ENCODE data around the gene POLR3B. TPM values are rescaled to one million over a fixed set of nuclear protein-coding genes. Genes with fewer than 3 reads are reported as not detected.

Gene POLR3B
- total and polyA plus RNA-seq, 2 donors (not counting 1 experiment from before 2014, with no cell fraction given) = 9.9 to 13.6 TPM

GRCh38 chr12:106541201-106541600 lies 183.7 kb downstream of the POLR3B start:
- Histone ChIP-seq H3K27ac (ENCODE audit: insufficient read depth, low read length) (no peak overlapping the region), H3K36me3 (ENCODE audit: control insufficient read depth, insufficient read depth, low read length) (no peaks in the 10 kb centered on the region), H4K20me1 (ENCODE audit: control insufficient read depth, extremely low read depth, insufficient read depth, low read length) (no peaks in the 10 kb centered on the region), H3K9ac (ENCODE audit: insufficient read depth, low read length) (no peak overlapping the region), H3K4me1 (ENCODE audit: control insufficient read depth, extremely low read depth, insufficient read depth, low read length) (no peaks in the 10 kb centered on the region), H3K27me3 (ENCODE audit: control insufficient read depth, insufficient read depth, low read length) (no peaks in the 10 kb centered on the region), H3K4me2 (ENCODE audit: extremely low read depth, insufficient read depth, low read length) (no peak overlapping the region), H3K9me3 (ENCODE audit: control insufficient read depth, insufficient read depth, low read depth, low read length) (no peaks in the 10 kb centered on the region), H3K4me3 (replicated peaks in 1 of 4; ENCODE audit: control extremely low read depth in 1 of 4, insufficient read depth in 1 of 4, low read depth in 3 of 4, low read length in 4 of 4) (no peak overlapping the region), H3K79me2 (ENCODE audit: control insufficient read depth, insufficient read depth, low read length) (no peaks in the 10 kb centered on the region), H2AFZ (ENCODE audit: low read length) (no peak overlapping the region)
- TF ChIP-seq EZH2 (IDR thresholded peaks at IDR 0.05; ENCODE audit: low read length, missing control alignments) (no peak), CTCF (conservative IDR thresholded peaks at IDR 0.05 in 1 of 2, IDR thresholded peaks at IDR 0.05 in 1 of 2; ENCODE audit: low read depth in 1 of 2, low read length in 2 of 2) (no peak)
- no peak for DNase-seq (ENCODE audit: low read depth in 2 of 2)

GRCh38 chr12:106551410-106551809 lies 193.9 kb downstream of the POLR3B start:
- no peaks in the 10 kb centered on the region for H3K27me3 ChIP-seq (ENCODE audit: control insufficient read depth, insufficient read depth, low read length)
- H4K20me1 ChIP-seq (ENCODE audit: control insufficient read depth, extremely low read depth, insufficient read depth, low read length) = no peaks in the 10 kb centered on the region
- TF ChIP-seq CTCF (conservative IDR thresholded peaks at IDR 0.05 in 1 of 2, IDR thresholded peaks at IDR 0.05 in 1 of 2; ENCODE audit: low read depth in 1 of 2, low read length in 2 of 2) (no peak), EZH2 (IDR thresholded peaks at IDR 0.05; ENCODE audit: low read length, missing control alignments) (no peak)
- H2AFZ ChIP-seq (ENCODE audit: low read length) = no peak overlapping the region
- H3K79me2 ChIP-seq (ENCODE audit: control insufficient read depth, insufficient read depth, low read length) = no peaks in the 10 kb centered on the region
- H3K27ac ChIP-seq (ENCODE audit: insufficient read depth, low read length) = no peak overlapping the region
- H3K4me2 ChIP-seq (ENCODE audit: extremely low read depth, insufficient read depth, low read length) = no peak overlapping the region
- no peak overlapping the region for H3K4me3 ChIP-seq (replicated peaks in 1 of 4; ENCODE audit: control extremely low read depth in 1 of 4, insufficient read depth in 1 of 4, low read depth in 3 of 4, low read length in 4 of 4)
- no peak for DNase-seq (ENCODE audit: low read depth in 2 of 2)
- no peak overlapping the region for H3K9ac ChIP-seq (ENCODE audit: insufficient read depth, low read length)
- no peaks in the 10 kb centered on the region for H3K9me3 ChIP-seq (ENCODE audit: control insufficient read depth, insufficient read depth, low read depth, low read length)
- H3K4me1 ChIP-seq (ENCODE audit: control insufficient read depth, extremely low read depth, insufficient read depth, low read length) = no peaks in the 10 kb centered on the region
- no peaks in the 10 kb centered on the region for H3K36me3 ChIP-seq (ENCODE audit: control insufficient read depth, insufficient read depth, low read length)

- Histone ChIP-seq H3K4me1 (ENCODE audit: control insufficient read depth, extremely low read depth, insufficient read depth, low read length) (no peaks in the 10 kb centered on the region), H3K9me3 (ENCODE audit: control insufficient read depth, insufficient read depth, low read depth, low read length) (no peaks in the 10 kb centered on the region), H3K9ac (ENCODE audit: insufficient read depth, low read length) (no peak overlapping the region), H3K27me3 (ENCODE audit: control insufficient read depth, insufficient read depth, low read length) (no peaks in the 10 kb centered on the region), H3K4me2 (ENCODE audit: extremely low read depth, insufficient read depth, low read length) (no peak overlapping the region), H3K79me2 (ENCODE audit: control insufficient read depth, insufficient read depth, low read length) (no peaks in the 10 kb centered on the region), H3K36me3 (ENCODE audit: control insufficient read depth, insufficient read depth, low read length) (no peaks in the 10 kb centered on the region), H3K27ac (ENCODE audit: insufficient read depth, low read length) (no peak overlapping the region), H2AFZ (ENCODE audit: low read length) (no peak overlapping the region), H4K20me1 (ENCODE audit: control insufficient read depth, extremely low read depth, insufficient read depth, low read length) (no peaks in the 10 kb centered on the region), H3K4me3 (replicated peaks in 1 of 4; ENCODE audit: control extremely low read depth in 1 of 4, insufficient read depth in 1 of 4, low read depth in 3 of 4, low read length in 4 of 4) (no peak overlapping the region)
- TF ChIP-seq CTCF (conservative IDR thresholded peaks at IDR 0.05 in 1 of 2, IDR thresholded peaks at IDR 0.05 in 1 of 2; ENCODE audit: low read depth in 1 of 2, low read length in 2 of 2) = no peak
- no peak for TF ChIP-seq EZH2 (IDR thresholded peaks at IDR 0.05; ENCODE audit: low read length, missing control alignments)
- no peak for DNase-seq (ENCODE audit: low read depth in 2 of 2)
Observed at GRCh38 chr12:106552228-106552627, 194.7 kb downstream of the POLR3B start.

Other genes with a start within 250 kb of the POLR3B start
- 4.6 and 5.1 TPM in 2 replicates for gene NUAK1, start 218.8 kb upstream of the POLR3B start, total RNA-seq
- 4.6 and 20.7 TPM in 2 replicates for gene NUAK1, start 218.8 kb upstream of the POLR3B start, polyA plus RNA-seq
- 72.7 and 132 TPM in 2 replicates for gene CKAP4, start 109.7 kb upstream of the POLR3B start, total RNA-seq
- gene CKAP4, start 109.7 kb upstream of the POLR3B start, polyA plus RNA-seq = 247 and 282 TPM in 2 replicates
- gene TCP11L2, start 55.0 kb upstream of the POLR3B start, total RNA-seq = 48.0 and 82.6 TPM in 2 replicates
- gene TCP11L2, start 55.0 kb upstream of the POLR3B start, polyA plus RNA-seq = 9.9 and 23.6 TPM in 2 replicates
- not detected in 2 replicates for gene RFX4, start 225.3 kb downstream of the POLR3B start, total RNA-seq
- gene RFX4, start 225.3 kb downstream of the POLR3B start, polyA plus RNA-seq = not detected in 2 replicates